Measurements from ENCODE around the gene CACNB2.
"Not testable (repeated sequence)": the region's sequence is repeated elsewhere in the genome, so short reads cannot be mapped to it uniquely, and the experiment has no call there.

CACNB2 gene

DNA sequence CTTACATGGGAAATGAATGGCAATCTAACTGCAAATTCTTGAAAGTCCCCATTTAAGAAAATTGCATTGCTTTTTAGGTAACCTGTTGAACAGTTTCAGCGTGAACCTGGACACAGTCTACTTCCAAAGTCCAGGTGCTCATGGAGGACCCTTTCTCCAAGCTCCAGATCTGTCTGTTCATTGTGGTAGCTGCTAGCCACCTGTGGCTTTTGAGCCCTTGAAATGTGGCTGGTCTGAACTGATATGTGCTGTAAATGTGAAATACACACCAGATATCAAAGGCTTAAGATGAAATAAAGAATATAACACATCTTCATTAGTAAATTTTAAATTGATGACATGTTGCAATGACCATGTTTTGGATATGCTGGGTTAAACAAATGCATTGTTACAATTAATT, 4.2 kb downstream of the CACNB2 start:
- peaks cover 9% of the 10 kb centered on the region for H3K4me1 ChIP-seq
- H3K27ac ChIP-seq = no peak overlapping the region
- no peaks in the 10 kb centered on the region for H3K36me3 ChIP-seq

DNA sequence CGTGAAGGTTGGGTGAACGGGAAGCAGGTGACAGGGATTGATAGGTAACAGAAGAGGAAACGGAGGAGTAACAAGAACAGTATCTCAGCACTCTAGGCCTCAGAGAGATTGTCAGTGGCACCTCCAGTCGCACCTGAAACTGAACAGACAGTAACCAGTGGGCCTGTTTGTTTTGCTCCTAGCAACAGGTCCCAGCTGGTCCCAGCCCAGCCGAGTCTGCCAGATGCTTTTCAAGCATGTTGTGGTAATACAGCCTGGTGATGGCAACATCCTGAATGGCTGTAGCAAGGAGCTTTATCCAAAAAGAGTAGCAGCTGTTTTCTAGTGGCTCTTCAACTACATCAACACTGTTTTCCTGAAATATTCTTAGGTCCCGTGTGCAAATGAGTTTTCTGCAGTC, 4.7 kb downstream of the CACNB2 start:
- no peak overlapping the region for H3K9ac ChIP-seq
- H3K4me3 ChIP-seq = no peak overlapping the region
- no peaks in the 10 kb centered on the region for H4K20me1 ChIP-seq
- H3K9me3 ChIP-seq = peaks cover 16% of the 10 kb centered on the region
- H3K36me3 ChIP-seq = no peaks in the 10 kb centered on the region
- peaks cover 9% of the 10 kb centered on the region for H3K4me1 ChIP-seq
- peak overlapping the region; percentile 29 for H3K4me2 ChIP-seq
- H3K27me3 ChIP-seq = peaks cover 24% of the 10 kb centered on the region
- TF ChIP-seq Cebpa-rat (IDR thresholded peaks at IDR 0.05) = no peak
- no peak overlapping the region for H3K27ac ChIP-seq

More for the DNA sequence above, 4.2 kb downstream of the CACNB2 start:
- peaks cover 22% of the 10 kb centered on the region for H3K9me3 ChIP-seq
- no peak overlapping the region for H3K9ac ChIP-seq
- no peaks in the 10 kb centered on the region for H4K20me1 ChIP-seq
- H3K27me3 ChIP-seq = peaks cover 30% of the 10 kb centered on the region
- TF ChIP-seq Cebpa-rat (IDR thresholded peaks at IDR 0.05) = no peak
- 0 out of 2 replicates have a peak overlapping the region, but pooled peaks have one; percentile 29 for H3K4me2 ChIP-seq
- no peak overlapping the region for H3K4me3 ChIP-seq

DNA sequence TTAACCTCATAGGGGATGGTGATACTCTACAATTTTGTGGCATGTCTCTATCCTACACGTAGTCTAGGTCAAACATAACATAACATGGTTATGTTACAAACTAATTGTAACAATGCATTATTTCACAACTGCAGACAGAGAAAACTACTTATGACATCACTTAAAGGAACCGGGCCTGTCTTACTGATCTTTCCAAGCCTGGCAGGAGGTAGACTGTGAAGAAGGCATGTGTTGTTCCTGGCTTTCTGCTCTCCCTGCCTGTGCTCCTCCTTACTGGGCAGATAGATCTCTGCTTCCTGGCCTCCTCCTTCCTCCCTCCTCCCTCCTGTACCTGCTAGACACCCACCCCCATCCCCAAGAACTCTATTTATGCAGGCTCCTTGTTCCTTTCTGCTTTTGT, 5.4 kb downstream of the CACNB2 start:
- no peaks in the 10 kb centered on the region for H3K36me3 ChIP-seq
- no peak overlapping the region for H3K4me3 ChIP-seq
- H4K20me1 ChIP-seq = no peaks in the 10 kb centered on the region
- peaks cover 17% of the 10 kb centered on the region for H3K27me3 ChIP-seq
- no peak overlapping the region for H3K4me2 ChIP-seq
- peaks cover 9% of the 10 kb centered on the region for H3K9me3 ChIP-seq
- H3K4me1 ChIP-seq = peaks cover 9% of the 10 kb centered on the region
- no peak for TF ChIP-seq Cebpa-rat (IDR thresholded peaks at IDR 0.05)
- H3K27ac ChIP-seq = no peak overlapping the region
- H3K9ac ChIP-seq = no peak overlapping the region

DNA sequence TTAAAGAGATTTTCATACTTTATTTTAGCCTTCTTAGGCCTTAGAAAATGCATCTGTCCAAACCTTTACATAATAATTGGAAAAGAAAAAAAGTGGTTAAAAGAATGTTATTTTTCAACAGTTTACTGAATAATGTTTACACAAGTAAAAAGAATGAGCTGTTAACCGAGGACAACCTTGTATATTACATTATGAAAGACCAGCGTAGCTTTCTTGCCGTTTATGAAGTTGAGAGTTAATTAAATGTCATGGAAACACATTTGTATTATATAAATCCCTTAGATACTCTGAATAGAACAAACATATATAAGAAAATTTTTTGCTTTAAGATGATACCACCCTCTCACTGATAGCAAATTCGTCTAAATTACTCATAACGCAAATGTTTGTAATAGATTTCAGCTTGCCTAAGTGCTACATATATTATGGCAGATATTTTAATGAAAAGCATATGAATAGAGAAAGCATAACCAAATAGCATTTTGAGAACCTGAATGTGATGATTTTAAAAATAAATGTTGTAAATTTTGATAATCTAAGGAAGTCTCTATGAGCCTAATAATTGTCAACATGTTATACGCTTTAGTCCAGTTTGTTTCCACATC, 9.1 kb downstream of the CACNB2 start:
- Histone ChIP-seq H3K9ac (no peak overlapping the region), H3K9me3 (no peaks in the 10 kb centered on the region), H3K4me1 (peaks cover 9% of the 10 kb centered on the region), H4K20me1 (no peaks in the 10 kb centered on the region), H3K4me2 (no peak overlapping the region), H3K27me3 (no peaks in the 10 kb centered on the region), H3K27ac (no peak overlapping the region), H3K4me3 (no peak overlapping the region), H3K36me3 (no peaks in the 10 kb centered on the region)
- no peak for TF ChIP-seq Cebpa-rat (IDR thresholded peaks at IDR 0.05)

DNA sequence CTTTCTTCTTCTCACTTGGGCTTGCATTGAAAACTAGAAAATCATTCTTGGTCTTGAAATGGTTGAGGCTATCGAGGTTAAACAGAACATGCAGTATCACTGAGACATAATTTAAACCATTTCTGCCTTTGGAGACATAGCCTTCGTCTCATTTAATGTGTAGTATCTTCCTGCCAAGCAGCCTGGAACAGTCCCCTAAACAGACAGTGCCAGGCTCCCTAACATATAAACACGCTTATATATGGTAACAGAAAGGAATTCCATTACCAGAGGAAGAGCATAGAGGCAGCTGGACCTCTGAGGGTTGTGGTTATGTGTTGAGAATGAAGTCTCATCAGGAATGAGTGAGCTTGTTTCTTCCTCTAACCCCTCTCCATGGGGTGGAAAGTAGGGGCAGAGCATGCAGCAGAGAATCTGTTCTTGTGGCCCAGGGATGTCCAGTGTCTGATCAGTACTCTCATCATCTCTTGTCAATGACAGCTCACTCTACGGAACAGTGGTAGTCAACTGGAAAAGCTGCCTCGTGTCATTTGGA, 11.2 kb downstream of the CACNB2 start:
- TF ChIP-seq Cebpa-rat (IDR thresholded peaks at IDR 0.05) = no peak

DNA sequence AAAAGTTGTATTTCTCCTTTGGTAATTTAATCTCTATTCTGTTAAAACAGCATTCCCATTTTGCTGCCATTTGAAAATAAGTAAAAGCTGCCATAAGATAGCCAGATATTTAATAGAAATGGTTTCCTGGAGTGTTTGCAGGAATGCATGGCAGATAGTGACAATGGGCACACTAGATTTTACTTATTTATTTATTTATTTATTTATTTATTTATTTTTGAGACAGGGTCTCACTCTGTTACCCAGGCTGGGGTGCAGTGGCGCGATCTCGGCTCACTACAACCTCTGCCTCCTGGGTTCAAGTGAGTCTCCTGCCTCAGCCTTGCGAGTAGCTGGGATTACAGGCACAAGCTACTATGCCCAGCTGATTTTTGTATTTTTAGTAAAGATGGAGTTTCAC, 13.2 kb downstream of the CACNB2 start:
- H4K20me1 ChIP-seq, H3K27ac ChIP-seq, H3K27me3 ChIP-seq, H3K4me1 ChIP-seq, H3K4me3 ChIP-seq, H3K9ac ChIP-seq, H3K36me3 ChIP-seq, H3K4me2 ChIP-seq, H3K9me3 ChIP-seq: not testable (repeated sequence)

More for the DNA sequence above, 11.2 kb downstream of the CACNB2 start:
- Histone ChIP-seq H3K36me3 (no peaks in the 10 kb centered on the region), H3K4me1 (no peaks in the 10 kb centered on the region), H3K9ac (no peak overlapping the region), H3K4me3 (no peak overlapping the region), H3K27me3 (no peaks in the 10 kb centered on the region), H3K4me2 (no peak overlapping the region), H4K20me1 (no peaks in the 10 kb centered on the region), H3K9me3 (no peaks in the 10 kb centered on the region), H3K27ac (no peak overlapping the region)

DNA sequence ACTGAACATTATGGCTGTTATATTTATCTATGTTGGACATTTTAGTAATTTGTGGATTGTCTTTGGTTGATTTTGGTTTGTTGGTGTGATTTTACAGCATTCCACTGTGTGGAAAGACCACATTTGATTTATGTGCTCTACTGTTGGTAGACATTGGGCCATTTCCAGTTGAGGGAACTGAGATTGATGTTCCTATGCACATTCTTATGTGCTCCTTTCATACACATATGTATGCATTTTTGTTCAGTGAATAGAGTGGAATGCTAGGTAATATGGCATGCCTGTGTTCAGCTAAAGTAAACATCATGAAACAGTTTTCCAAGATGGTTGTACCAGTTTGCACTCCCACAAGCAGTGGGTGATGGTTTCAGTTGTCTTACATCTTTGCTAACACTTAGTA, 15.1 kb downstream of the CACNB2 start:
- Histone ChIP-seq H3K27ac (no peak overlapping the region), H3K4me3 (no peak overlapping the region), H3K4me2 (no peak overlapping the region), H3K27me3 (no peaks in the 10 kb centered on the region), H4K20me1 (no peaks in the 10 kb centered on the region), H3K9me3 (no peaks in the 10 kb centered on the region), H3K4me1 (no peaks in the 10 kb centered on the region), H3K36me3 (no peaks in the 10 kb centered on the region), H3K9ac (no peak overlapping the region)
- TF ChIP-seq Cebpa-rat (IDR thresholded peaks at IDR 0.05) = no peak

DNA sequence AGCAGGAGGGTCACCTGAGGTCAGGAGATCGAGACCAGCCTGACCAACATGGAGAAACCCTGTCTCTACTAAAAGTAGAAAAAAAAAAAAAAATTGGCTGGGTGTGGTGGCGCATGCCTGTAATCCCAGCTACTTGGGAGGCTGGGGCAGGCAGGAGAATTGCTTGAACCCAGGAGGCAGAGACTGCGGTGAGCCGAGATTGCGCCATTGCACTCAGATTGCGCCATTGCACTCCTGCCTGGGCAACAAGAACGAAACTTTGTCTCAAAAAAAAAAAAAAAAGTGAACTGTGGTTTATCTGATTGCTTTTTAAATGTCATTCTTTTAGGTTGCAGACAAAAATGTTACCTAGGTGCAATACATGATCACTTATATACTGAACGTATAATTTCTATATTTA, 16.6 kb downstream of the CACNB2 start:
- H3K9ac ChIP-seq, H3K36me3 ChIP-seq, H3K27me3 ChIP-seq, H3K4me2 ChIP-seq, H3K4me1 ChIP-seq, H4K20me1 ChIP-seq, H3K4me3 ChIP-seq, H3K27ac ChIP-seq, H3K9me3 ChIP-seq: not testable (repeated sequence)

DNA sequence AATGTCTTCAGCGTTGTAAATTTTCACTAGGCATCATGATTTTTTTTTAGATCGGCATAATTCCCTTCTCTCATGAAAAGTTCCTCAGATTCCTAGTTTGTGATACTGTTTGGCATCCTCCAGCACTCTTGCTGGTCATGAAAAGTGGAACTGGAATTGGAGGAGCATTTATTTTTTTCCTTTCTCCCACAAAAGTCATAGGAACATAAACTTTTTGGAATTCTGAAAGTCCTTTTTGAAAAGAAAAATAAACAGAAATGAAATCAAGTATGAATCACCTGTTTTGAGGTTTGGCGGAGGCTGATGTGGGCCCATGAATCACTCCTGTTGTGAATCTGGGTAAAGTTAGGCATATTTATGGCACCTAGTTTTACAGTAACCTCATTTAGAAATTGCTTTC, 17.7 kb downstream of the CACNB2 start:
- no peaks in the 10 kb centered on the region for H3K9me3 ChIP-seq
- no peaks in the 10 kb centered on the region for H4K20me1 ChIP-seq
- no peak for TF ChIP-seq Cebpa-rat (IDR thresholded peaks at IDR 0.05)
- H3K9ac ChIP-seq = no peak overlapping the region
- no peak overlapping the region for H3K27ac ChIP-seq
- no peak overlapping the region for H3K4me2 ChIP-seq
- no peaks in the 10 kb centered on the region for H3K27me3 ChIP-seq
- H3K36me3 ChIP-seq = no peaks in the 10 kb centered on the region
- no peaks in the 10 kb centered on the region for H3K4me1 ChIP-seq
- no peak overlapping the region for H3K4me3 ChIP-seq

DNA sequence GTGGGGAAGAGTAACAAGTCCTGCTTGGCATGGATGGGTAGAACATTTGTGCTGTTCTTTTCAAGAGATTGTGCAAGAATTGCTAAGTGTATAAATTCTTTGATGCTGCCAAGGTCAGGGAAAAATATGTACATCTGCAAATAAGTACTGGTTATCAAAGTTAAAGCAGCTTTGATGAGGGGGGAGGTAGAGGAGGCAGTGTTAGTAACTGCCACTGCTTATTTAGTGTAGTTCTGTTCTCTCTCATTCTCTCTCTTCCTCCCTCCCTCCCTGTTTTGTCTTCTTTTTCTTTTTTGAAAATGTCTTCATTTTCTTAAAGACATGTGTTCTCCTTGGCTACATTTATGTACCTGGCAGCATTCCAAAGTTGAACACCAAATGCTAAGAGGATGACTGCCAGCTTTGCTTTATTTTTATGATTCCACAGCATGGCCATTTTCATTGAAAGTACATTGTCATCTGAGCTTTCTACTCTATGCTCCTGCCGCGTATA, 18.6 kb downstream of the CACNB2 start:
- no peaks in the 10 kb centered on the region for H3K27me3 ChIP-seq
- no peak overlapping the region for H3K4me3 ChIP-seq
- no peaks in the 10 kb centered on the region for H4K20me1 ChIP-seq
- H3K9ac ChIP-seq = no peak overlapping the region
- TF ChIP-seq Cebpa-rat (IDR thresholded peaks at IDR 0.05) = no peak
- H3K36me3 ChIP-seq = no peaks in the 10 kb centered on the region
- no peak overlapping the region for H3K27ac ChIP-seq
- no peaks in the 10 kb centered on the region for H3K9me3 ChIP-seq
- H3K4me1 ChIP-seq = no peaks in the 10 kb centered on the region
- no peak overlapping the region for H3K4me2 ChIP-seq

DNA sequence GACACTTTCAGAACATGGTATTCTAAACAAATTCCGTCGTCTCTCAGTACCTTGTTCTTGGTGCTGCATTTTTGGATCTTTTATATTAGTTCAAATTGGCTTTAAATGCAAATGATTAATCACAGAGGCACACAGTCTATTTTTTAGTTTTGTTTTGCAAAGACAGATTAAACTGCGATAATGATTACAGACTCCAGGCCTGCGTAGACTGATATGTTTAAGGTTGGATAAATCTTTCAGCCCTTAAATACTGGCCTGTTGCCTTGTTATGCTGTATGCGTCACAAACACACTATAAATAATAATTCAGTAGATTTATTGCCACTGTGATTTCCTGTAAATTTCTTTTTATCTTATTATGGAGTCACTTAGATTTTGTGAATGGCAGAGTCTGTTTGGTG, 19.3 kb downstream of the CACNB2 start:
- Histone ChIP-seq H4K20me1 (no peaks in the 10 kb centered on the region), H3K4me1 (no peaks in the 10 kb centered on the region), H3K27me3 (no peaks in the 10 kb centered on the region), H3K4me3 (no peak overlapping the region), H3K36me3 (no peaks in the 10 kb centered on the region), H3K4me2 (no peak overlapping the region), H3K9ac (no peak overlapping the region), H3K9me3 (no peaks in the 10 kb centered on the region), H3K27ac (no peak overlapping the region)
- no peak for TF ChIP-seq Cebpa-rat (IDR thresholded peaks at IDR 0.05)

All from BLaER1 (cell line).